ENCODE results near the gene MAML2.

GRCh38 chr11:96044311-96044710 is 298.7 kb downstream of the MAML2 start:
- TF ChIP-seq CTCF (conservative IDR thresholded peaks at IDR 0.05; ENCODE audit: low read length) (no peak), EZH2phosphoT487 (IDR thresholded peaks at IDR 0.05; ENCODE audit: borderline replicate concordance, low read depth, low read length) (no peak)
